Mesothelial cell of epicardium (in vitro differentiated cells): ENCODE results near the gene ZNF25. TPM values are rescaled to one million over a fixed set of nuclear protein-coding genes. Genes with fewer than 3 reads are reported as not detected.
"Not testable (repeated sequence)": the region's sequence is repeated elsewhere in the genome, so short reads cannot be mapped to it uniquely, and the experiment has no call there.

ENCODE experiments used
- DNase-seq, 2 experiments: peaks; one replicate each; pipeline ENCODE4 v3.0.0; 2021; ENCODE audit warnings: low spot score in 2 of 2; ENCODE audit not compliant: unreplicated experiment in 2 of 2
- H3K27ac Mint-ChIP-seq: 2 replicates; pipeline ENCODE4 v1.8.0; 2021; ENCODE audit warnings: mixed read lengths
- H3K27me3 Mint-ChIP-seq: 2 replicates; pipeline ENCODE4 v1.8.0; 2021; ENCODE audit warnings: low read depth, mixed read lengths
- H3K36me3 Mint-ChIP-seq: 2 replicates; pipeline ENCODE4 v1.8.0; 2021; ENCODE audit warnings: mixed read lengths
- H3K4me1 Mint-ChIP-seq: 2 replicates; pipeline ENCODE4 v1.8.0; 2021; ENCODE audit warnings: mixed read lengths
- H3K4me3 Mint-ChIP-seq: 2 replicates; pipeline ENCODE4 v1.8.0; 2021; ENCODE audit warnings: mild to moderate bottlenecking, moderate library complexity, mixed read lengths
- H3K9me3 Mint-ChIP-seq: 2 replicates; pipeline ENCODE4 v1.8.0; 2021; ENCODE audit warnings: mixed read lengths
- CTCF ChIP-seq: fragments of 200-600 bp; sonication (generic); IDR thresholded peaks from one replicate; pipeline ENCODE4 v1.5.0; 2021; ENCODE audit warnings: antibody characterized with exemption; ENCODE audit not compliant: unreplicated experiment
- total RNA-seq: library from RNA; stranded (reverse); gene quantifications from 3 replicates; pipeline ENCODE4 v1.2.1, GENCODE V29; 2021

The ZNF25 gene
- total RNA-seq, 1 donor from 2014 or later: 12.3 TPM

- Mint-ChIP-seq H3K36me3 (peaks cover 1% of the 10 kb centered on the region), H3K27me3 (no peaks in the 10 kb centered on the region), H3K9me3 (peaks cover 6% of the 10 kb centered on the region), H3K4me3 (no peak overlapping the region), H3K4me1 (peaks cover 17% of the 10 kb centered on the region), H3K27ac (no peak overlapping the region)
- TF ChIP-seq CTCF: no peak
- no peak for DNase-seq
These were observed 31.1 kb upstream of the ZNF25 start for GRCh38 chr10:38007551-38007950.

- Mint-ChIP-seq H3K4me1 (no peaks in the 10 kb centered on the region), H3K4me3 (no peak overlapping the region), H3K9me3 (peaks cover 11% of the 10 kb centered on the region), H3K27me3 (no peaks in the 10 kb centered on the region), H3K27ac (no peak overlapping the region), H3K36me3 (no peaks in the 10 kb centered on the region)
- TF ChIP-seq CTCF: no peak
- no peak for DNase-seq
These were observed 27.1 kb upstream of the ZNF25 start for GRCh38 chr10:38003588-38003987.

DNA sequence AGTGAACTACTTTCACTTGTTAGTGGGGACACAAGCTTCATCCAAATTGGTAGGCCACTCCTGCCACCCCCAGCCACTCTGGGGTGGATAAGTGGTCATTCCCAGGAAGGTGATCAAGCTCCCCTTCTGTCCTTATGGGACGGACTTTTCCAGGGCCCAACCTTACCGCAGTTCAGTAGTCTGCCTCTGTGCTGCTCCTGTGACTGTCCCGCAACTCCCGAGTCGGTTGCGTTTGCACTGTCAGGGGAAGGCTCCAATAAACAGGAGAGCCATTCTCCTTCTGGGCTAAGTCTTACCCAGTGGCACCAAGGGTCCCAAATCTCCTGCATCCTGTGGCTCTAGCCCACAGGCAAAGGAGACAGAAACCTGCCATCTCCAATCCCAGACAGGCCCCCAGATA lies 26.6 kb upstream of the ZNF25 start:
- no peaks in the 10 kb centered on the region for H3K27me3 Mint-ChIP-seq
- DNase-seq: no peak
- no peaks in the 10 kb centered on the region for H3K4me1 Mint-ChIP-seq
- no peak overlapping the region for H3K4me3 Mint-ChIP-seq
- no peak overlapping the region for H3K27ac Mint-ChIP-seq
- TF ChIP-seq CTCF: no peak
- H3K9me3 Mint-ChIP-seq: peaks cover 11% of the 10 kb centered on the region
- H3K36me3 Mint-ChIP-seq: no peaks in the 10 kb centered on the region

GRCh38 chr10:38000474-38000873 lies 24.0 kb upstream of the ZNF25 start:
- H3K27me3 Mint-ChIP-seq, H3K4me1 Mint-ChIP-seq, DNase-seq, H3K4me3 Mint-ChIP-seq, H3K36me3 Mint-ChIP-seq, H3K27ac Mint-ChIP-seq: not testable (repeated sequence)
- peaks cover 11% of the 10 kb centered on the region for H3K9me3 Mint-ChIP-seq

- H3K27me3 Mint-ChIP-seq, H3K4me3 Mint-ChIP-seq, DNase-seq, H3K36me3 Mint-ChIP-seq, H3K27ac Mint-ChIP-seq, H3K4me1 Mint-ChIP-seq: not testable (repeated sequence)
- H3K9me3 Mint-ChIP-seq: peaks cover 12% of the 10 kb centered on the region
These were observed 22.5 kb upstream of the ZNF25 start for GRCh38 chr10:37998920-37999319.

GRCh38 chr10:37992083-37992482 lies 15.6 kb upstream of the ZNF25 start:
- TF ChIP-seq CTCF: no peak
- Mint-ChIP-seq H3K4me1 (no peaks in the 10 kb centered on the region), H3K27me3 (no peaks in the 10 kb centered on the region), H3K36me3 (no peaks in the 10 kb centered on the region), H3K9me3 (peaks cover 23% of the 10 kb centered on the region), H3K4me3 (no peak overlapping the region), H3K27ac (no peak overlapping the region)
- no peak for DNase-seq

DNA sequence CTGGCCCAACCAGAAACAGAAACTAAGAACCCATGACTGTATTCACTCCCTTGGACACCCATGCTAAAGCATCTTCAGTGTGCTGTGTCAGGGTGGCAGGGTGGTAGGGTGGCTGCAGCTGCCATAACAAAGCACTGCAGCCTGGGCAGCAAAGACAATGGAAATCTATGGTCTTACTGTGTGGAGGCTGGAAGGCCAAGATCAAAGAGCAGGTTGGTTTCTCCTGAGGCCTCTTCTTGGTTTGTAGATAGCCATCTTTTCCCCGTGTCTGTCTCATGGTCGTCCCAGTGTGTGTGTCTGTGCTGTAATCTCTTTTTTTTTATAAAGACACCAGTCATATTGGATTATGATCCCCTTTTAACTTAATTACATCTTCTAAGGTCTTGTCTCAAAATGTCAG lies 15.2 kb upstream of the ZNF25 start:
- DNase-seq: no peak
- H3K27ac Mint-ChIP-seq: no peak overlapping the region
- H3K4me1 Mint-ChIP-seq: no peaks in the 10 kb centered on the region
- H3K36me3 Mint-ChIP-seq: no peaks in the 10 kb centered on the region
- H3K27me3 Mint-ChIP-seq: no peaks in the 10 kb centered on the region
- no peak for TF ChIP-seq CTCF
- no peak overlapping the region for H3K4me3 Mint-ChIP-seq
- H3K9me3 Mint-ChIP-seq: peaks cover 26% of the 10 kb centered on the region
